HG02588 (cell line): ENCODE measurements around the gene DPYSL5.
"Not testable (repeated sequence)": the region's sequence is repeated elsewhere in the genome, so short reads cannot be mapped to it uniquely, and the experiment has no call there.

Source experiments
- ATAC-seq: cut with Tn5 transposase; IDR thresholded peaks from one replicate; pipeline ENCODE4 v1.9.1; 2021; ENCODE audit warnings: mild to moderate bottlenecking, moderate library complexity; ENCODE audit not compliant: unreplicated experiment

Gene DPYSL5, protein sequence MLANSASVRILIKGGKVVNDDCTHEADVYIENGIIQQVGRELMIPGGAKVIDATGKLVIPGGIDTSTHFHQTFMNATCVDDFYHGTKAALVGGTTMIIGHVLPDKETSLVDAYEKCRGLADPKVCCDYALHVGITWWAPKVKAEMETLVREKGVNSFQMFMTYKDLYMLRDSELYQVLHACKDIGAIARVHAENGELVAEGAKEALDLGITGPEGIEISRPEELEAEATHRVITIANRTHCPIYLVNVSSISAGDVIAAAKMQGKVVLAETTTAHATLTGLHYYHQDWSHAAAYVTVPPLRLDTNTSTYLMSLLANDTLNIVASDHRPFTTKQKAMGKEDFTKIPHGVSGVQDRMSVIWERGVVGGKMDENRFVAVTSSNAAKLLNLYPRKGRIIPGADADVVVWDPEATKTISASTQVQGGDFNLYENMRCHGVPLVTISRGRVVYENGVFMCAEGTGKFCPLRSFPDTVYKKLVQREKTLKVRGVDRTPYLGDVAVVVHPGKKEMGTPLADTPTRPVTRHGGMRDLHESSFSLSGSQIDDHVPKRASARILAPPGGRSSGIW

DNA sequence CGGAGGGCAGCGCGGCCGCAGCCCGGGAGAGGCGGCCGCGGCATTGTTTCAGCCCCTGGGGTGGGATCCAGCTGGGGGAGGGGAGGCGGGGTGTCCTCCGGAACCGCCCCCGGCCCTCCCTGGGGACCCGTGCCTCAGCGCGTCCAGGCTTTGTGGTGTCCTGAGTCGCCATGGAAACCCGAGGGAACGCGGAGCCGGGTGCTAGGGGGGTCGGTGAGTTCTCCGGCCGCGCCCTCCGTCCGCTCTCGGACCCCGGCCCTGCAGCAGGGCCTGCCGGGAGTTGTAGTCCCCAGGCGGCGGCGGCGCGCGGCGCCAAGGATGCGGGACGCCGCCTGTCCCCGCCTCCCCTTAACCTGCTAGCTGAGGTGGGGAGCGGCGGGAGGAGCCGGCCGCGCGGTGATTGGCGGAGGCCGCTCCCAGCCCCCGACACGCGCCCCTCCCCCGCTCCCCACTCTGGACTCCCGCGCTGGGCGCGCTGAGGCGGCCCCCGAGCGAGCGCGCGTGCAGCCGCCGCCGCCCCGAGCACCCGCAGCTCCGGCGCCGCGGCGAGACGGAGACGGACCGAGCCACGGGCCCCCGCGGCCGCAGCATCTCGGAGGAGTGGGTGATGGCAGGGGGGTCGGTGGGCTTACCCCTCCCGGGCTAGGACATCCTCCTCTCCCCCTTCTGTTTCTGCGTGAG, at the start of gene DPYSL5:
TSS of gene DPYSL5 (plus strand) at position 478 of the 681 bp plus-strand sequence. CDS start 50,368 bp downstream, outside the sequence.
- no peak for ATAC-seq

DNA sequence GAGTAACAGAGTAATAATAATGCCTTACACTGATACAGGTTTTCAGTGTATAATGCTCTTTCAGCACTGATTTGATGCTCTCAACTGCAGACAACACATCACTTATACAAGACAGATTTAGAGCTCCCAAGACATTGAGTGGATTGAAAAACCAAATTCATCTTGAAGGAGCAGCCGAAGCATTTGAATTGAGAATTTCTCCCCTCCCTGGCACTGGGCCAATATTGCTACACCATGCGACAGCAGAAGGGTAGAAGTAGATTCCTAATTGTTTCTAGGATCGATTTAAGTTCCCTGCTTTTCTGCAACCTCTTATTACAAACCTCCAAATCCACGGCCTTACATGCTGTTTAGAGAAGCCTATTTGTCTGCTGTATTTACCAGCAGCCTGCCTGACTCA, 46.6 kb upstream of the DPYSL5 start:
- ATAC-seq: no peak

DNA sequence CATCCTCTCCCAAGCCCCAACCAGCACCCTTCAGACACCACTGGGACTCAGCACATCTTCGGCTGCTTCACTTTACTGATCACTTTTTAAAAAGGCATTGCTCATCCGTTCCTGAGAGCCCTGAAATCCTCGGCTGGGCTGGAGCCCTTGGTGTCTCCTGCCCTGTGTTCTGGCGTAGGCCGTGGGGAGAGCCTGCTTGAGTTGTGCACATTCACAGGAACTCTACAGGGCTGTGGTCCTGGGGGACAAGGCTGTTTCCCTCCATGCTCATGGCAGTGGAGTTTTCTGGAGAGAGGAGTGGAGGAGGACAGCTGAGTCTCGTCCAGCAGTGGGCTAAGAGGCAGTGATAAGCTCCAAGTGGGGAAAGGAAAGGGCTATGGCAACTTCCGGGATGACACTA, 46.1 kb upstream of the DPYSL5 start:
- no peak for ATAC-seq

DNA sequence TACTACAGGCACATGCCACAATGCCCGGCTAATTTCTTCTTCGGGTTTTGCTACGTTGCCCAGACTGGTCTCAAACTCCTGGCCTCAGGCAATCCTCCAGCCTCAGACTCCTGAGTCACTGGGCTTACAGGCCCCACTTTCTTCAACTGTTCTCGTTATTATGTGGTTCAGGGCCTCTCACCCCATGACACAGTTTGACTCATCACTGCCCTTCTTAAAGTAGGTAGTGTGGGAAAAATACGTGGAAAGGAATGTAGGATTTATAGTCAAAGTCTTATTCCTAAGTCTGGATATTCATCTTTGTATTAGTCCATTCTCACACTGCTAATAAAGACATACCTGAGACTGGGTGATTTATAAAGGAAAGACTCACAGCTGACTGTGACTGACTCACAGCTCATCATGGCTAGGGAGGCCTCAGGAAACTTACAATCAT, 42.7 kb upstream of the DPYSL5 start:
- ATAC-seq: no peak

DNA sequence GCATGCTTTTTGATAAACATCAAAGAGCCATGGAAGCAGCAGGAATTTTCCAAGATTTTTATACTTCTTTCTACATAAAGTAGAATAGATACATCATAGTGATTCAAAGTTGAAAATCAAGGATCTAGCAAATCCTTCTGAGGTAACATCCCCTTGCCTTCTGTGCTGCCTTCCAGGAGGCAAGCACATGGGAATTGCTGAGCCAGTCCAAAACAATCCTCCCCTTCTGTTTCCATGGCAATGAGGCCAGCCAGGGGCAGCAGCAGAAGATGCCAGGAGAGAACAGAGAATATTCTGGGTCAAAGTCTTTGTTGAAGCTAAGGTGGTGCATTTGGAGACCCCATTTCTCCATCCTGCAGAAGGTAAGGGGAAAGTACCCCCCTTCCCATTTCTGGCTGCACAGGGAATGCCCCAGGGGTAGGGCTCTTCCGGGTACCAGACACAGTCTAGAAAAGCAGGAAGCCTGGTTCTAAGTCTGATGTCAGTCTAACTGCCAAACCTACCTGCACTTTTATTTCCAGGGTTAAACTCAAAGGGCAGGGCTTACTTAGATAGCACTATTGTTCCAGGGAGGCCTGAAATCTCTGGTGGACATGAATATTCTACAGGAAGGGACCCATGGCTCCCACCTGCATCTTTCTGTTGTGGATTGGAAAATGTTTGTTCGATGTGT, 40.0 kb upstream of the DPYSL5 start:
- no peak for ATAC-seq

DNA sequence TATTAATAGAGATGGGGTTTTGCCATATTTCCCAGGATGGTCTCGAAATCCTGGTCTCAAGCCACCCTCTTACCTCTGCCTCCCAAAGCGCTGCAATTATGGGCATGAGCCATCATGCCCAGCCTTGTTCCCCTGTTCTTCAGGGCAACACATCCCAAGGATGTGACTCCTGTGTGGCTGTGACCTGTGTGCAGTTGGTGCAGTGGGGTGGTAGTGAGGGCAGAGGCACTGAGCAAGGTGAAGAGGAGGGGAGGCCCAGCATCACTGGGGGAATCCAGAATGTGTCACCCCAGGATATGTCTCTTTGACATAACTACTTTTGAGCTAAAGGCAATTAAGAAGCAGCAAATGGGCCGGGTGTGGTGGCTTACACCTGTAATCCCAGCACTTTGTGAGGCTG, 38.7 kb upstream of the DPYSL5 start:
- no peak for ATAC-seq

DNA sequence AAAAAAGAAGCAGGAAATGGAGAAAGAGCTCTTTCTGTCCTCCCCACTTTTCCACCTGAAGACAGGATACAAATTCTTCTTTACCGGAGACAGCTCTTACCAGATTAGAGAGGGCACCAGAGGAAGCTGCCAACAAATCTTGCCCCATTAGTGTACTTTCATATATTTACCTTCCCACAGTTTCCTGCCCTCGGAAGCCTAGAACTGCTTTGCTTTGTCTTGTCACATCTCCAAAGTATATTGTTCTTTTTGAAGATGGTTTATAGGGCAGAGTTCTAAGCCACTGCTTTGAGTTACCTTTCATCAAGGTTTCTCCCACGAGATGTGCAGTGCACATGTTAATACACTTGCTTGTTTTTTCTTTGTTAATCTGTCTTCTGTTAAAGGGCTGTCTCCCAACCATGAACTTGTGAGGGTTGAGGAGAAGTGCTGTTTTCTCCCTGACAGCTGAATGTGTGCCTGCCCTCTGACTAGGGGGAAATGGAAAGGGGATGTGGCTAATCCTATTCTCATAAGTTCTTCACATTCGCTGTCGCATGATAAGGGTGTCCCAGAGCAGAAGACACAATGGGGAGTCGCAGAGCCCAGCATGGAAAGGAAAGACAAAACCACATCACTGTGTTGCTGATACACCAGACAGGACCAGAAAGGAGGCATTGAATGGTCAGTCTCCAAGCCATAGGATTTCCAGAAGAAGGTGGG, 37.9 kb upstream of the DPYSL5 start:
- ATAC-seq: no peak

DNA sequence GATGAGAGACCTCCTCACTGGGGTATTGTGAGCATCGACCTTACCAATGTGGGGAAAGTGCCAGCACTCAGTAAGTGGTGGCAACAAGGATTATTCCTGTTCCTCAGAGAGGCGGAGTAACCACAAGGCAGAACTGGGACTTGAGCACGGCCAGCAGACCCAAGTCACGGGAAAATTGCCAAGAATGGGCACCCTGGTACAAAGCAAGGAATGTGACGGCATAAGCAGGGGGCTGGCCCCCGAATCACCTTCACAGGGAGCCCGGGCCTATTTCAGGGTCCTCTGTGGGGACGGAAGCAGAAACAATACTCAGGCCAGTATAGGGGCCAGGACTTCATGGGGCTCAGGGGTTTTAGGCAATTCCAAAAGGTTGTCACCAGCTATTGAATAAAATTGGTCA, 36.7 kb upstream of the DPYSL5 start:
- ATAC-seq: no peak

DNA sequence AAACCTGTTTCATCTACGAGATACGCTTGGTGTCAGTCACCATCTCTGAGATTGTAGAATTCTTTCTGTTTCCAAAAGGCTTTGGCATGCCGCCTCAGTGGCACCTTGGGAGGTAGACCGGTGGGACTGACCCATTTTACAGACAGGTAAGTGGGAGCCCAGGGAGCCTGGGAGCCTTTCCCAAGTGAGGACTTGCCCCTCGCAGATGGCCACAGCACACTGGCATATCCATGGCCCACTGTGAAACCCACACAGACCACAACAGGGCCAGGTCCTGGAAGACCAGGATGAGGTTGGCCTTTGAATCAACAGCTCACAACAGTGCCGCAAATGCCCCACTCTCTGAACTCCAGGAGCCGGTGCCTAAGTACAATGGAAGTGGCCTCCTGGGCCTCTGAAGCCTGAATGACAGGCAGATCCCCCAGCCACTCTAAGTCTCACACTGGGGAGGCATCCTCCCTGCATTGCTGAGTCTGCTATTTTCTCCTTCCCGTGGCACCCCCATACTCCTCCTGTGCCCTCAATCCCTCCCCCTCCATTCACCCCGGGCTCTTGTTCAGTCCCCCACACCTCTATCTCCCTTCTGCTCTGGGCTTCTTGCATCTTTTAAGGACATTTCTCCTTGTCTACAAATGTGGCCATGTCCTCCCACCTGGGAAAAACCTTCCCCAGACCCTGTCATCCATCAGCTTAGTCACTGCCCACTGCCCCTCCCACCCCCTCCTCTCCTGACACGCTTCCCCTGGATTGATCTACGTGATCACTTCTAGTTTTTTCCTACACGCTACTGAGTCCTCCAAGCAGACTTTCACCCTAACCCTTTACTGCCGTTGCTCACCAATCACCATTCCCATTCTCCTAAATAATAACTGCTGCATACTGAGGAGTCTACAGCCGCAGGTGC, 35.9 kb upstream of the DPYSL5 start:
- ATAC-seq: no peak

DNA sequence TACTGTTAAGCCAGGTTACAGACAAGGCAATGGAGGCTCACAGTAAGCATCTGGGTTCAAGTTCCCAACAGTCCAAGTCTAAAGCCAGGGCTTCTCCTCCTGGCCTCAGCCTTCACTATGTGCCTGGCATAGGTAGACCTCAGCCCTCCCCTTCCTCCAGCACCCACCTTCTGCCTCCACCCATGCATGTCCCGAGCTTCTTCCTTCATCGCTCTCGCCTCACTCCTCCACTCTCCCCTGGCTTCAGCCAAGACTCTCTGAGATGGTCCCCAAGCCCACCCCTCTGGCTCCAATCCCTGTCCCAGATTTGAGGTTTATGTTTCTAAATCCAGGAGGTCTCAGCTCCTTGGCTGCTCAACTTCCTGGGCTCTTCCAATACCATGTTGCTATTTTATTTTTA, 35.2 kb upstream of the DPYSL5 start:
- ATAC-seq: no peak

DNA sequence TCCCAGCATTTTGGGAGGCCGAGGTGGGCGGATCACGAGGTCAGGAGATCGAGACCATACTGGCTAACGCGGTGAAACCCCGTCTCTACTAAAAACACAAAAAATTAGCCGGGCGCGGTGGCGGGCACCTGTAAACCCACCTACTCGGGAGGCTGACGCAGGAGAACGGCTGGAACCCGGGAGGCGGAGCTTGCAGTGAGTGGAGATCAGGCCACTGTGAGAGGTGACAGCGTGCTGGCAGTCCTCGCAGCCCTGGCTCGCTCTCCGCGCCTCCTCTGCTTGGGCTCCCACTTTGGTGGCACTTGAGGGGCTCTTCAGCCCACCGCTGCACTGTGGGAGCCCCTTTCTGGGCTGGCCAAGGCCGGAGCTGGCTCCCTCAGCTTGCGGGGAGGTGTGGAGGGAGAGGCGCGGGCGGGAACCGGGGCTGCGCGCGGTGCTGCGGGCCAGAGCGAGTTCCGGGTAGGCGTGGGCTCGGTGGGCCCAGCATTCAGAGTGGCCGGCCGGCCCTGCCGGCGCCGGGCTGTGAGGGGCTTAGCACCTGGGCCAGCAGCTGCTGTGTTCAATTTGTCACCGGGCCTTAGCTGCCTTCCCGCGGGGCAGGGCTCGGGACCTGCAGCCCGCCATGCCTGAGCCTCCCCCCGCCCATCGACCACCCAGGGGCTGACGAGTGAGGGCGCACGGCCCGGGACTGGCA, 33.7 kb upstream of the DPYSL5 start:
- ATAC-seq: not testable (repeated sequence)

DNA sequence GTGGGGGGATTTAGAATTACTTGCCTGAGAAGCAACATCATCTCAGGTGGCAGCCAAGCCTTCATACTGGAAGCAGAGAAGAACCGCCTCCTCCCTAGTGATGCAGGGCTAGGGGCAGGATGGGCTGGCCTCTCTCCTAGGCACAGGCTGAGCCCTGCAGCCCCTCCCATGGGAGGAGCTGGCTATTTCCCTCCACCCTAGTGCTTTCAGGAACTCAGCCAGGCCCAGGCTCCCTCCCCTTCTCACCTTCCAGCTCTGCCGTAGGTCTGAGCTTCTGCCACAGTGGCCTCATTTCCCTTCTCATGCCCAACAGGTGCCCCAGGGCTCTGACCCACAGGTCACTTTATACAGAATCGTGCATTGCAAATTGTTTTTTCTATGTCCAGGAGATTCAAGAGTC, 31.0 kb upstream of the DPYSL5 start:
- ATAC-seq: no peak

DNA sequence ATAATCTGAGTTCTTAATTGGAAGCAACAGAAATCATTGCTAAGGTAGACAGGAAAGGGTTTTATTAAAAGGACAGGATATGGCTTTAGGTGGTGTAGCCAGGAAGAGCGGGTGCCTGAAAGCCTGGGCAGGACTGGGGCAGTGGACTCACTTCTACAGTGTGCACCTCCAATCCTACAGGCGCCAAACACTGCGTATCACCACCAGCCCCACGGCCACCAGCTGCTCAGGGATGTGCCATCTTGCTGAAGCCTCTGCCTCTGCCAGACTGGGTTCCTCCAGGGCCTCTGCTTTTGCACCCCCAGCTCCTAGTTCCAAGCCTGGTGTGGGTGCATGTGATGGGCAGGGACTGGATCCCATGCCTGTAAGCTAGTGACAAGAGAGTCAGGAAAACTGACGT, 29.7 kb upstream of the DPYSL5 start:
- ATAC-seq: no peak

DNA sequence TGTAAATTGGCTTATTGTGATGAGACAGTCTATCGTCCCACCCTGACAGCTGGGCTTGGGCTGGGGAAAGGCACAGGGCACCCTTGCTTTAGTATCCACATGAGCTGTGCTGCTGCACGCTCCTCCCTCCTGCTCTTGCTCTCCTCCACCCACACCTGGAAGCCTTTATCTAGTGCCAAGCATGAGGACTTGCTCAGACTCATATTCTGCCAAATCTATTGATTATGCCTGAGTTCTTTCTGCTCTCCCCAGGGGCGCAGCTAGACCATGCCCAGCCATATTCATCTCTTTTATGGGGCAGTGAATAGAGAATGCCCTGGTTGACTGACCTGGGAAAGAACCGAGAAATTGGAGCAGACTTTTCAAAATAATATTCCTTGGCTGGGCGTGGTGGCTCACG, 29.0 kb upstream of the DPYSL5 start:
- ATAC-seq: no peak

DNA sequence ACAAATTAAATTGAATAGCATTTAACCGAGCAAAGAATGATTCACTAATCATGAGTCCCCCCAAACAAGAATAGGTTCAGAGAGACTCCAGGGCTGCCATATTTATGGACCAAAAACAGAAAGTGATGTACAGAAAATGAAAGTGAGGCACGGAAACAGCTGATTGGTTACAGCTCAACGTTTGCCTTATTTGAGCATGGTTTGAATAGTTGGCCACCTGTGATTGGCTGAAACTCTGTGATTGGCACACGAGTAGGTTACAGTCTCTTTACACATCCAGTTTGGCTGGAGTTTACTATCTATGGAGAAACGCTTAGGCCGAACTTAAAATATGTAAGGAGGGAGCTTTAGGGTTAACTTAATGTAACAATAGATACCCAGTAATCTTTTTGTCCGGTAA, 27.0 kb upstream of the DPYSL5 start:
- no peak for ATAC-seq

DNA sequence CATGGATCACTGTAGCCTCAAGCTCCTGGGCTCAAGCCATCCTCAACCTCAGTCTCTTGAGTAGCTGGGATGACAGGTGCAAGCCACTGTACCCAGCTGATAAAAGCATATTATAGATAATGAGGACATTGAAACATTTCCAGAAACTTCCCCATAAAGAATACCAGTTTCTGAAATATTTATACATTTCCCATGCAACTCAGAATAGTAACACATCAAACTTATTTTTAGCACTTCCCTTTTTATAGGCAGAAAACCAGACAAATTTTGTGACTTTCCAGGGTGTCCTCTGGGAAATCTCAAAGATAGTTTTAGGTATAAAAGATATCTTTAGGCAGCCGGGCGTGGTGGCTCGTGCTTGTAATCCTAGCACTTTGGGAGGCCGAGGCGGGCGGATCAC, 25.1 kb upstream of the DPYSL5 start:
- no peak for ATAC-seq

DNA sequence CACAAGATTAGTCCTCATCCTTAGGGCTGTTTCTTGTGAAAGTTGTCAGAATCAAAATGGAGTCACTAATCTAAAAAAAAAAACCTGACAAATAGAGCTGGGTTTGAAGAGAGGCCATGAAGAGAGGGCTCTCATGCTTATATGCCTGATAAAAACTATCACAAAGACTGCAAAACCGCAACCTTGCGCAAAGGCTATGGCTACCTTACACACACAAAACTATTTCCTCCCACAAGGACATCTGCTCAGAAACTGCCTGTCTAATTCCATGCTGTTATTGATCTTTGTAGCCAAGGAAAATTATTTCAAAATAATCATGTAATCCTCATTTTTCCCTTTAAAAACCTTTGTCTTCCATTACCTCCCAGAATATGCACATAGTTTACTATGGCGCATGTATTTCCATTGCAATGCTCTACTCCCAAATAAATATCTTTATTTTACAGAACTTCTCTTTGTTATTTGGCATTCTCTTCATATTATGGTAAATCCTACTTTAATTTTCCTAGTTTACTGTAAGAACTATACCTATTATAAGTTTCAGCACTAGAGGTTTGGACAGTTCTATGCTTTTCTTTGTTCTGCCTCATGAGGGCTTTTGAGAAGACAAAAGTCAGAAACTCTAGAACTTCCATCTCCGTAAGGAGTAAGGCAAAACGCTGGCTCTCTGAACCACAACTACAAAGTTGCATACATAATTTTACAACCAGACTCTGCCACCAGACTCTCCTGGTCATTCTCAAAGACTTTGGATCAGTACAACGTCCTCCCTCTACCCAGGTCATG, 9.6 kb upstream of the DPYSL5 start:
- ATAC-seq: no peak

DNA sequence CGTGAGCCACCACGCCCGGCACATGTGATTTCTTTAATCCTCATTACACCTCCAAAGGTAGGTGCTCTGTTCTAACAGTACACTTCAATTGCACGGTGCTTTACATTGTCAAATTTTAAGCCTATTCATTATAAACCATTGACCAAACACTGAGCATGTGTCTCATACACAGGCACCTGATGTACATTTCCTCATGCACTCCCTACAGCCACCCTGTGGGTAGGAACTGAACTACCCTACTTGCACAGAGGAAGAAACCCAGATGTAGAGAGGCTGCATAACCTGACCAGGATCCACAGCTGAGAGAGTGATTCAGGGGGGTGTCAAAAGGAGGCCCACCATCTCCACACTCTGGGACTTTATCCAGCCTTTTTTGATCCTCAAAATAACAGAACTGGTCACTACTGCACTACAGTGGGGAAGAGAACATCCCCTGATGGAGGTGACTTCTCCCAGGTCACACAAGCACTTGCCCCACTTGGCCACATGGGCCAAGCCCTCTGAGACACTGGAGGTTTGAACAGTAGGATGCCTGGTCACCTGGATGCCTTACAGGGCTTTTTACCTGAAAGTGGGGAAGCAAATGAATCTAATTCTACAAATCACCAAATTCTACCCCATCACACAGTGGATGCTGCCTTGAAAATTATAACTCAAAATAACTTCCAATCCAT, 6.9 kb upstream of the DPYSL5 start:
- ATAC-seq: no peak
